GM23338 (cell line): ENCODE data around the gene RAB11A. TPM values are rescaled to one million over a fixed set of nuclear protein-coding genes. Genes with fewer than 3 reads are reported as not detected.

Experiments used
- ATAC-seq: fragments of 200-7000 bp; cut with Tn5 transposase; 3 replicates; pipeline ENCODE4 v1.9.1; 2020
- DNase-seq: peaks from one replicate; pipeline ENCODE4 v3.0.0-alpha.2; 2015; ENCODE audit warnings: low spot score
- H2AFZ ChIP-seq: fragments of 200-600 bp; sonication (generic); 2 replicates; pipeline ENCODE4 v1.8.0; 2016; ENCODE audit warnings: antibody characterized with exemption, mild to moderate bottlenecking, moderate library complexity
- H3F3A ChIP-seq: fragments of 200-600 bp; sonication (generic); replicated peaks from 2 replicates; pipeline ENCODE4 v1.8.0; 2017; ENCODE audit warnings: antibody characterized with exemption, mixed run types, low read depth
- H3K27ac ChIP-seq: fragments of 200-600 bp; sonication (generic); 2 replicates; pipeline ENCODE4 v1.6.1; 2016; ENCODE audit warnings: low read depth
- H3K27me3 ChIP-seq: fragments of 200-600 bp; sonication (generic); 2 replicates; pipeline ENCODE4 v1.8.0; 2016; ENCODE audit warnings: mild to moderate bottlenecking, mixed run types, moderate library complexity; ENCODE audit not compliant: insufficient read depth
- H3K36me3 ChIP-seq: fragments of 200-600 bp; sonication (generic); 2 replicates; pipeline ENCODE4 v1.8.0; 2016; ENCODE audit warnings: mild to moderate bottlenecking; ENCODE audit not compliant: insufficient read depth
- H3K4me1 ChIP-seq: fragments of 200-600 bp; sonication (generic); 2 replicates; pipeline ENCODE4 v1.8.0; 2016; ENCODE audit warnings: mild to moderate bottlenecking, moderate library complexity; ENCODE audit not compliant: insufficient read depth
- H3K4me2 ChIP-seq: fragments of 200-600 bp; sonication (generic); 2 replicates; pipeline ENCODE4 v1.7.1; 2017; ENCODE audit warnings: mixed run types
- H3K4me3 ChIP-seq: fragments of 200-600 bp; sonication (generic); 2 replicates; pipeline ENCODE4 v1.6.1; 2016; ENCODE audit warnings: mixed run types
- H3K79me2 ChIP-seq: fragments of 200-600 bp; sonication (generic); replicated peaks from 2 replicates; pipeline ENCODE4 v1.8.0; 2017; ENCODE audit warnings: mild to moderate bottlenecking; ENCODE audit not compliant: insufficient read depth
- H3K9me2 ChIP-seq: fragments of 200-600 bp; sonication (generic); 2 replicates; pipeline ENCODE4 v1.8.0; 2017; ENCODE audit not compliant: insufficient read depth
- H4K20me1 ChIP-seq: fragments of 200-600 bp; sonication (generic); replicated peaks from 2 replicates; pipeline ENCODE4 v1.8.0; 2017; ENCODE audit warnings: mild to moderate bottlenecking; ENCODE audit not compliant: insufficient read depth
- H3K27ac Mint-ChIP-seq: 2 replicates; pipeline ENCODE4 v1.8.0; 2020; ENCODE audit warnings: inconsistent platforms, mild to moderate bottlenecking, moderate library complexity, mixed read lengths
- H3K27me3 Mint-ChIP-seq: 3 replicates; pipeline ENCODE4 v1.8.0; 2022; ENCODE audit warnings: low read depth, mild to moderate bottlenecking, moderate library complexity, mixed read lengths, inconsistent platforms; ENCODE audit not compliant: insufficient read depth, poor library complexity
- H3K36me3 Mint-ChIP-seq: 3 replicates; pipeline ENCODE4 v1.8.0; 2021; ENCODE audit warnings: low read depth, mild to moderate bottlenecking, inconsistent platforms, moderate library complexity, mixed read lengths
- H3K4me1 Mint-ChIP-seq: 3 replicates; pipeline ENCODE4 v1.8.0; 2020; ENCODE audit warnings: mild to moderate bottlenecking, inconsistent platforms, mixed read lengths
- H3K4me3 Mint-ChIP-seq: 3 replicates; pipeline ENCODE4 v1.8.0; 2021; ENCODE audit warnings: moderate library complexity, mild to moderate bottlenecking, inconsistent platforms, mixed read lengths
- H3K9me3 Mint-ChIP-seq: 3 replicates; pipeline ENCODE4 v1.8.0; 2020; ENCODE audit warnings: moderate library complexity, mild to moderate bottlenecking, inconsistent platforms, mixed read lengths
- CREB1 ChIP-seq: fragments of 250-450 bp; sonication (Bioruptor Pico); IDR thresholded peaks from 2 replicates; pipeline ENCODE4 v1.5.0; 2020; ENCODE audit warnings: low read depth, mild to moderate bottlenecking, moderate library complexity
- STAT1 ChIP-seq: IDR thresholded peaks from one replicate; pipeline ENCODE4 v1.6.1; 2016; ENCODE audit warnings: antibody characterized with exemption; ENCODE audit not compliant: unreplicated experiment
- ZNF331 ChIP-seq: fragments of 250-450 bp; sonication (Bioruptor Pico); IDR thresholded peaks from 2 replicates; pipeline ENCODE4 v1.5.0; 2020; ENCODE audit warnings: low read depth, mild to moderate bottlenecking, moderate library complexity
- polyA plus RNA-seq: library from polyadenylated mRNA; unstranded; fragments of >200 nt; fragmentation: Nextera tagmentation; extraction: Ambion mirVana; gene quantifications from 2 replicates; pipeline ENCODE4 v1.2.1, GENCODE V29; 2016
- total RNA-seq: library from RNA; depleted of rRNA; stranded (reverse); fragments of >200 nt; shearing (Covaris generic); gene quantifications from 2 replicates; pipeline ENCODE4 v1.2.3, GENCODE V29; 2014
- TF ChIP-seq, protein P1 (sequence below): fragments of 250-450 bp; sonication (Bioruptor Pico); IDR thresholded peaks from 2 replicates; pipeline ENCODE4 v1.5.0; 2020; ENCODE audit warnings: mild to moderate bottlenecking, moderate library complexity
- TF ChIP-seq, protein P2 (sequence below), 2 experiments: fragments of 200-600 bp in 1 of 2; sonication (generic) in 1 of 2; conservative IDR thresholded peaks; 2 replicates each; pipeline versions ENCODE4 v1.5.1 to v1.6.1; 2016 to 2017; ENCODE audit warnings: antibody characterized with exemption in 2 of 2, low read depth in 2 of 2, mild to moderate bottlenecking in 2 of 2, moderate library complexity in 1 of 2

Gene RAB11A
- total and polyA plus RNA-seq, 2 experiments from 2014 or later, result 251 to 369 TPM

DNA sequence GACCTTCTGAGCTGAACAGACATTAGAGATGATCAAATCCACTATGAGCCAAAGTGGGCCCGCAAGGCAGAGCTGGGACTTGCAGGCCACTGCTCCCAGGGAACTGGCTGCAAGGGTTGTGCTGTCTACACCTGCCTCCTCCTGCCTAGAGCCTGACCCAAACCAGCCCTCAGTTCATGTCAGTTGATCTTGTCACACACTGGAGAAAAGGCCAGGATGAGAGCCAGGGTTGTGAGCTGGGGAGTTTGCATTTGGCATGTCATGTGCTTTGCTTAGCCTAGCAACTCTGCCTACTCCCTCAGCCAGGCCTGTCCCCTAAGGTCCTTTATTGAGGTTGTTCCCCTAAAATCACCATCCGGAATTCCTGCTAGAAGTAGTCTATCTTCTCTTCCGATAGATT, 67.8 kb downstream of the RAB11A start:
- H3K79me2 ChIP-seq, result no peaks in the 10 kb centered on the region
- no peaks in the 10 kb centered on the region for H3K27me3 ChIP-seq
- H4K20me1 ChIP-seq, result no peaks in the 10 kb centered on the region
- no peak overlapping the region for H2AFZ ChIP-seq
- H3K4me3 ChIP-seq, result no peak overlapping the region
- no peaks in the 10 kb centered on the region for H3K4me1 ChIP-seq
- H3K27me3 Mint-ChIP-seq, result peaks cover 9% of the 10 kb centered on the region
- ATAC-seq (no peak), DNase-seq (no peak)
- H3K9me2 ChIP-seq, result no peaks in the 10 kb centered on the region
- H3K4me3 Mint-ChIP-seq, result no peak overlapping the region
- no peaks in the 10 kb centered on the region for H3F3A ChIP-seq
- H3K4me2 ChIP-seq, result no peak overlapping the region
- TF ChIP-seq STAT1 (no peak), ZNF331 (CRISPR knock-in tag) (no peak), CREB1 (no peak)
- TF ChIP-seq, protein P1, sequence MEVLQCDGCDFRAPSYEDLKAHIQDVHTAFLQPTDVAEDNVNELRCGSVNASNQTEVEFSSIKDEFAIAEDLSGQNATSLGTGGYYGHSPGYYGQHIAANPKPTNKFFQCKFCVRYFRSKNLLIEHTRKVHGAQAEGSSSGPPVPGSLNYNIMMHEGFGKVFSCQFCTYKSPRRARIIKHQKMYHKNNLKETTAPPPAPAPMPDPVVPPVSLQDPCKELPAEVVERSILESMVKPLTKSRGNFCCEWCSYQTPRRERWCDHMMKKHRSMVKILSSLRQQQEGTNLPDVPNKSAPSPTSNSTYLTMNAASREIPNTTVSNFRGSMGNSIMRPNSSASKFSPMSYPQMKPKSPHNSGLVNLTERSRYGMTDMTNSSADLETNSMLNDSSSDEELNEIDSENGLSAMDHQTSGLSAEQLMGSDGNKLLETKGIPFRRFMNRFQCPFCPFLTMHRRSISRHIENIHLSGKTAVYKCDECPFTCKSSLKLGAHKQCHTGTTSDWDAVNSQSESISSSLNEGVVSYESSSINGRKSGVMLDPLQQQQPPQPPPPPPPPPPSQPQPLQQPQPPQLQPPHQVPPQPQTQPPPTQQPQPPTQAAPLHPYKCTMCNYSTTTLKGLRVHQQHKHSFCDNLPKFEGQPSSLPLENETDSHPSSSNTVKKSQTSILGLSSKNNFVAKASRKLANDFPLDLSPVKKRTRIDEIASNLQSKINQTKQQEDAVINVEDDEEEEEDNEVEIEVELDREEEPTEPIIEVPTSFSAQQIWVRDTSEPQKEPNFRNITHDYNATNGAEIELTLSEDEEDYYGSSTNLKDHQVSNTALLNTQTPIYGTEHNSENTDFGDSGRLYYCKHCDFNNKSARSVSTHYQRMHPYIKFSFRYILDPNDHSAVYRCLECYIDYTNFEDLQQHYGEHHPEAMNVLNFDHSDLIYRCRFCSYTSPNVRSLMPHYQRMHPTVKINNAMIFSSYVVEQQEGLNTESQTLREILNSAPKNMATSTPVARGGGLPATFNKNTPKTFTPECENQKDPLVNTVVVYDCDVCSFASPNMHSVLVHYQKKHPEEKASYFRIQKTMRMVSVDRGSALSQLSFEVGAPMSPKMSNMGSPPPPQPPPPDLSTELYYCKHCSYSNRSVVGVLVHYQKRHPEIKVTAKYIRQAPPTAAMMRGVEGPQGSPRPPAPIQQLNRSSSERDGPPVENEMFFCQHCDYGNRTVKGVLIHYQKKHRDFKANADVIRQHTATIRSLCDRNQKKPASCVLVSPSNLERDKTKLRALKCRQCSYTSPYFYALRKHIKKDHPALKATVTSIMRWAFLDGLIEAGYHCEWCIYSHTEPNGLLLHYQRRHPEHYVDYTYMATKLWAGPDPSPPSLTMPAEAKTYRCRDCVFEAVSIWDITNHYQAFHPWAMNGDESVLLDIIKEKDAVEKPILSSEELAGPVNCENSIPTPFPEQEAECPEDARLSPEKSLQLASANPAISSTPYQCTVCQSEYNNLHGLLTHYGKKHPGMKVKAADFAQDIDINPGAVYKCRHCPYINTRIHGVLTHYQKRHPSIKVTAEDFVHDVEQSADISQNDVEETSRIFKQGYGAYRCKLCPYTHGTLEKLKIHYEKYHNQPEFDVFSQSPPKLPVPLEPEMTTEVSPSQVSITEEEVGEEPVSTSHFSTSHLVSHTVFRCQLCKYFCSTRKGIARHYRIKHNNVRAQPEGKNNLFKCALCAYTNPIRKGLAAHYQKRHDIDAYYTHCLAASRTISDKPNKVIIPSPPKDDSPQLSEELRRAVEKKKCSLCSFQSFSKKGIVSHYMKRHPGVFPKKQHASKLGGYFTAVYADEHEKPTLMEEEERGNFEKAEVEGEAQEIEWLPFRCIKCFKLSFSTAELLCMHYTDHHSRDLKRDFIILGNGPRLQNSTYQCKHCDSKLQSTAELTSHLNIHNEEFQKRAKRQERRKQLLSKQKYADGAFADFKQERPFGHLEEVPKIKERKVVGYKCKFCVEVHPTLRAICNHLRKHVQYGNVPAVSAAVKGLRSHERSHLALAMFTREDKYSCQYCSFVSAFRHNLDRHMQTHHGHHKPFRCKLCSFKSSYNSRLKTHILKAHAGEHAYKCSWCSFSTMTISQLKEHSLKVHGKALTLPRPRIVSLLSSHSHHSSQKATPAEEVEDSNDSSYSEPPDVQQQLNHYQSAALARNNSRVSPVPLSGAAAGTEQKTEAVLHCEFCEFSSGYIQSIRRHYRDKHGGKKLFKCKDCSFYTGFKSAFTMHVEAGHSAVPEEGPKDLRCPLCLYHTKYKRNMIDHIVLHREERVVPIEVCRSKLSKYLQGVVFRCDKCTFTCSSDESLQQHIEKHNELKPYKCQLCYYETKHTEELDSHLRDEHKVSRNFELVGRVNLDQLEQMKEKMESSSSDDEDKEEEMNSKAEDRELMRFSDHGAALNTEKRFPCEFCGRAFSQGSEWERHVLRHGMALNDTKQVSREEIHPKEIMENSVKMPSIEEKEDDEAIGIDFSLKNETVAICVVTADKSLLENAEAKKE (CRISPR knock-in tag), result no peak
- TF ChIP-seq, protein P2, sequence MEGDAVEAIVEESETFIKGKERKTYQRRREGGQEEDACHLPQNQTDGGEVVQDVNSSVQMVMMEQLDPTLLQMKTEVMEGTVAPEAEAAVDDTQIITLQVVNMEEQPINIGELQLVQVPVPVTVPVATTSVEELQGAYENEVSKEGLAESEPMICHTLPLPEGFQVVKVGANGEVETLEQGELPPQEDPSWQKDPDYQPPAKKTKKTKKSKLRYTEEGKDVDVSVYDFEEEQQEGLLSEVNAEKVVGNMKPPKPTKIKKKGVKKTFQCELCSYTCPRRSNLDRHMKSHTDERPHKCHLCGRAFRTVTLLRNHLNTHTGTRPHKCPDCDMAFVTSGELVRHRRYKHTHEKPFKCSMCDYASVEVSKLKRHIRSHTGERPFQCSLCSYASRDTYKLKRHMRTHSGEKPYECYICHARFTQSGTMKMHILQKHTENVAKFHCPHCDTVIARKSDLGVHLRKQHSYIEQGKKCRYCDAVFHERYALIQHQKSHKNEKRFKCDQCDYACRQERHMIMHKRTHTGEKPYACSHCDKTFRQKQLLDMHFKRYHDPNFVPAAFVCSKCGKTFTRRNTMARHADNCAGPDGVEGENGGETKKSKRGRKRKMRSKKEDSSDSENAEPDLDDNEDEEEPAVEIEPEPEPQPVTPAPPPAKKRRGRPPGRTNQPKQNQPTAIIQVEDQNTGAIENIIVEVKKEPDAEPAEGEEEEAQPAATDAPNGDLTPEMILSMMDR (conservative IDR thresholded peaks at IDR 0.05; ENCODE audit: low read depth in 2 of 2), result no peak
- peaks cover 3% of the 10 kb centered on the region; the same call in 2 of the 3 replicates for H3K4me1 Mint-ChIP-seq
- H3K9me3 Mint-ChIP-seq, result no peaks in the 10 kb centered on the region
- H3K36me3 Mint-ChIP-seq, result no peaks in the 10 kb centered on the region
- no peaks in the 10 kb centered on the region for H3K36me3 ChIP-seq
- no peak overlapping the region for H3K27ac ChIP-seq
- no peak overlapping the region for H3K27ac Mint-ChIP-seq
